ENCODE measurements around the gene CBX4. TPM values are rescaled to one million over a fixed set of nuclear protein-coding genes. Genes with fewer than 3 reads are reported as not detected.

Gene CBX4
- total and polyA plus RNA-seq, 2 experiments from 2014 or later, result 1.4 to 4.6 TPM

DNA sequence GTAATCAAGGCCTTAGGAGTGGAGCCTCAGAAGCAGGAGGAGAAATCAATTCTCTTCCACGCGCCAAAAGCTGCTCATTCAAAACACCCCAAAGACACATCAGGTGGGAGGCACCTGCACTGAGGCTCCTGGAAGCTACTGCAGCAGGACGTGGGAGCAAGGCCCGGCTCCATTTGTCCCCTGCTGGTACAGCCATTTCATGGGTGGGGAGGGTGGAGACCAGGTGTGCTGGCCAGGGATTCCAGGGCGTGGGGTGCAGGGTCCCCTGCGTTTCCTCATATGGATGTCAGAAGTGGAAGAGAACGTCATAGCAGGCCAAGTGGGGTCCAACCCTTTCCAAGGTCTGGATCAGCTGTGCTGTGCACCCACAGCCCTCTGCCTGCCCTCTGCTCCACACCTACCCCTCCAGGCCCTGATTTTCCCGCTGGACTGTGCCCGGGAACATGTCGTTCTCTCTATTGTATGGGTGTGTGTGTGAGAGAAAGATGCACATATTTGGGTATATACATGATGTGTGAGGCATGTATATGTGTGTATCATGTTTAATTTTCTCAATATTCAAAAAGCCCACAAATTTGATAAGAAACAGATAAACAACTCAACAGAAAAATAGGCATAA, 39.2 kb upstream of the CBX4 start:
- no peak for DNase-seq (ENCODE audit: low spot score)

DNA sequence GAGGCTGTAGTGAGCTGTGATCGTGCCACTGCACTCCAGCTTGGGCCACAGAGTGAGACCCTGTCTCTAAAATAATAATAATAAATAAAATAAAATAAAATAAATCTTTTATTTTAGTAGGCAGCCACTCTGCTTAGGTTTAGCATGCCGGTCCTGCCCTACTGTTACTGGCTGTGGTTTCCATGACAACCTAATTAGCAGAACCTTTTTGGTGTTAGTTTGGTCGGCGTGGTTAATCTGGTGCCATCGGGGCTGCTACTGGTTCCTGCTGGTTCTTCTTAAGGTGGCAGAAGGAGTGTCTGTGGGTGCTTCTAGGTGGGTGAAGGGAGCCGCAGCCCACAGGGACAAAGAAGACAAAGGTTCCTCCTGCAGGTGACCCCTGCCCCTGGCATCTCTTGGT, 37.8 kb upstream of the CBX4 start:
- ATAC-seq (no peak), DNase-seq (ENCODE audit: low spot score) (no peak)
- Histone ChIP-seq H3K79me2 (replicated peaks; ENCODE audit: insufficient read depth) (no peaks in the 10 kb centered on the region), H3K27ac (ENCODE audit: low read depth) (no peak overlapping the region), H3K4me2 (no peak overlapping the region), H3K36me3 (ENCODE audit: insufficient read depth) (no peaks in the 10 kb centered on the region), H3K4me1 (ENCODE audit: insufficient read depth) (peaks cover 3% of the 10 kb centered on the region; the same call in 1 of the 2 replicates), H3K4me3 (no peak overlapping the region), H4K20me1 (replicated peaks; ENCODE audit: insufficient read depth) (no peaks in the 10 kb centered on the region; the same call in 1 of the 2 replicates), H2AFZ (no peak overlapping the region), H3K9me2 (ENCODE audit: insufficient read depth) (no peaks in the 10 kb centered on the region), H3K27me3 (ENCODE audit: insufficient read depth) (no peaks in the 10 kb centered on the region), H3F3A (replicated peaks; ENCODE audit: low read depth) (no peaks in the 10 kb centered on the region)
- H3K27ac Mint-ChIP-seq, result no peak overlapping the region
- no peaks in the 10 kb centered on the region for H3K36me3 Mint-ChIP-seq (ENCODE audit: low read depth)
- peaks cover 1% of the 10 kb centered on the region for H3K27me3 Mint-ChIP-seq (ENCODE audit: insufficient read depth, low read depth, poor library complexity)
- no peak for TF ChIP-seq JUNB (IDR thresholded peaks at IDR 0.05; ENCODE audit: unreplicated experiment)
- no peak for TF ChIP-seq EZH2 (IDR thresholded peaks at IDR 0.05; ENCODE audit: low read depth, unreplicated experiment)
- TF ChIP-seq, protein P1, sequence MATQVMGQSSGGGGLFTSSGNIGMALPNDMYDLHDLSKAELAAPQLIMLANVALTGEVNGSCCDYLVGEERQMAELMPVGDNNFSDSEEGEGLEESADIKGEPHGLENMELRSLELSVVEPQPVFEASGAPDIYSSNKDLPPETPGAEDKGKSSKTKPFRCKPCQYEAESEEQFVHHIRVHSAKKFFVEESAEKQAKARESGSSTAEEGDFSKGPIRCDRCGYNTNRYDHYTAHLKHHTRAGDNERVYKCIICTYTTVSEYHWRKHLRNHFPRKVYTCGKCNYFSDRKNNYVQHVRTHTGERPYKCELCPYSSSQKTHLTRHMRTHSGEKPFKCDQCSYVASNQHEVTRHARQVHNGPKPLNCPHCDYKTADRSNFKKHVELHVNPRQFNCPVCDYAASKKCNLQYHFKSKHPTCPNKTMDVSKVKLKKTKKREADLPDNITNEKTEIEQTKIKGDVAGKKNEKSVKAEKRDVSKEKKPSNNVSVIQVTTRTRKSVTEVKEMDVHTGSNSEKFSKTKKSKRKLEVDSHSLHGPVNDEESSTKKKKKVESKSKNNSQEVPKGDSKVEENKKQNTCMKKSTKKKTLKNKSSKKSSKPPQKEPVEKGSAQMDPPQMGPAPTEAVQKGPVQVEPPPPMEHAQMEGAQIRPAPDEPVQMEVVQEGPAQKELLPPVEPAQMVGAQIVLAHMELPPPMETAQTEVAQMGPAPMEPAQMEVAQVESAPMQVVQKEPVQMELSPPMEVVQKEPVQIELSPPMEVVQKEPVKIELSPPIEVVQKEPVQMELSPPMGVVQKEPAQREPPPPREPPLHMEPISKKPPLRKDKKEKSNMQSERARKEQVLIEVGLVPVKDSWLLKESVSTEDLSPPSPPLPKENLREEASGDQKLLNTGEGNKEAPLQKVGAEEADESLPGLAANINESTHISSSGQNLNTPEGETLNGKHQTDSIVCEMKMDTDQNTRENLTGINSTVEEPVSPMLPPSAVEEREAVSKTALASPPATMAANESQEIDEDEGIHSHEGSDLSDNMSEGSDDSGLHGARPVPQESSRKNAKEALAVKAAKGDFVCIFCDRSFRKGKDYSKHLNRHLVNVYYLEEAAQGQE (IDR thresholded peaks at IDR 0.05; ENCODE audit: unreplicated experiment), result no peak
- no peak for TF ChIP-seq NANOG (IDR thresholded peaks at IDR 0.05; ENCODE audit: borderline replicate concordance)
- no peak for TF ChIP-seq ZNF114 (CRISPR knock-in tag; IDR thresholded peaks at IDR 0.05)
- no peak for TF ChIP-seq CREB1 (CRISPR knock-in tag; IDR thresholded peaks at IDR 0.05; ENCODE audit: low read depth)
- H3K4me1 Mint-ChIP-seq, result no peaks in the 10 kb centered on the region; the same call in 1 of the 3 replicates
- peaks cover 4% of the 10 kb centered on the region; the same call in 1 of the 3 replicates for H3K9me3 Mint-ChIP-seq
- no peak overlapping the region for H3K4me3 Mint-ChIP-seq

More for the DNA sequence above, 39.2 kb upstream of the CBX4 start:
- no peaks in the 10 kb centered on the region for H3K36me3 ChIP-seq (ENCODE audit: insufficient read depth)
- H3K4me2 ChIP-seq, result no peak overlapping the region
- H3K4me1 ChIP-seq (ENCODE audit: insufficient read depth), result no peaks in the 10 kb centered on the region
- no peak overlapping the region for H3K4me3 ChIP-seq
- Mint-ChIP-seq H3K4me3 (no peak overlapping the region), H3K27ac (no peak overlapping the region), H3K4me1 (no peaks in the 10 kb centered on the region; the same call in 2 of the 3 replicates), H3K27me3 (ENCODE audit: insufficient read depth, low read depth, poor library complexity) (peaks cover 1% of the 10 kb centered on the region), H3K36me3 (ENCODE audit: low read depth) (no peaks in the 10 kb centered on the region), H3K9me3 (peaks cover 4% of the 10 kb centered on the region; the same call in 1 of the 3 replicates)
- H3K27me3 ChIP-seq (ENCODE audit: insufficient read depth), result no peaks in the 10 kb centered on the region
- no peaks in the 10 kb centered on the region for H3K9me2 ChIP-seq (ENCODE audit: insufficient read depth)
- ATAC-seq, result no peak
- no peak overlapping the region for H2AFZ ChIP-seq
- no peaks in the 10 kb centered on the region; the same call in 1 of the 2 replicates for H4K20me1 ChIP-seq (replicated peaks; ENCODE audit: insufficient read depth)
- no peaks in the 10 kb centered on the region for H3F3A ChIP-seq (replicated peaks; ENCODE audit: low read depth)
- H3K79me2 ChIP-seq (replicated peaks; ENCODE audit: insufficient read depth), result no peaks in the 10 kb centered on the region
- TF ChIP-seq STAT1 (IDR thresholded peaks at IDR 0.05; ENCODE audit: unreplicated experiment) (no peak), EZH2 (IDR thresholded peaks at IDR 0.05; ENCODE audit: low read depth, unreplicated experiment) (no peak)
- no peak overlapping the region for H3K27ac ChIP-seq (ENCODE audit: low read depth)

All from GM23338 (cell line).